ENCODE measurements around the gene CRHR2.

CRHR2 gene

GRCh38 chr7:30706908-30707307 is 24.7 kb upstream of the CRHR2 start:
- no peak for DNase-seq (ENCODE audit: low spot score)

GRCh38 chr7:30706316-30706715 is 24.1 kb upstream of the CRHR2 start:
- no peak for DNase-seq (ENCODE audit: low spot score)

- no peak for DNase-seq (ENCODE audit: low spot score)
Observed at GRCh38 chr7:30705596-30705995, 23.3 kb upstream of the CRHR2 start.

GRCh38 chr7:30705008-30705407 is 22.8 kb upstream of the CRHR2 start:
- no peak for DNase-seq (ENCODE audit: low spot score)

GRCh38 chr7:30703756-30704155 is 21.5 kb upstream of the CRHR2 start:
- DNase-seq (ENCODE audit: low spot score), result no peak

GRCh38 chr7:30702200-30702599 is 19.9 kb upstream of the CRHR2 start:
- peak; percentile 55 for DNase-seq (ENCODE audit: low spot score)

GRCh38 chr7:30700941-30701340 is 18.7 kb upstream of the CRHR2 start:
- no peak for DNase-seq (ENCODE audit: low spot score)

GRCh38 chr7:30699706-30700495 is 17.6 kb upstream of the CRHR2 start:
- DNase-seq (ENCODE audit: low spot score), result no peak

- no peak for DNase-seq (ENCODE audit: low spot score)
Observed at GRCh38 chr7:30698481-30698880, 16.2 kb upstream of the CRHR2 start.

- DNase-seq (ENCODE audit: low spot score), result no peak
Observed at GRCh38 chr7:30697719-30698460, 15.6 kb upstream of the CRHR2 start.

- no peak for DNase-seq (ENCODE audit: low spot score)
Observed at GRCh38 chr7:30694774-30695721, 12.8 kb upstream of the CRHR2 start.

GRCh38 chr7:30694218-30694745 is 12.0 kb upstream of the CRHR2 start:
- no peak for DNase-seq (ENCODE audit: low spot score)

- DNase-seq (ENCODE audit: low spot score), result no peak
Observed at GRCh38 chr7:30692882-30693281, 10.6 kb upstream of the CRHR2 start.

GRCh38 chr7:30692438-30692837 is 10.2 kb upstream of the CRHR2 start:
- no peak for DNase-seq (ENCODE audit: low spot score)

GRCh38 chr7:30690011-30690410 is 7.8 kb upstream of the CRHR2 start:
- no peak for DNase-seq (ENCODE audit: low spot score)

GRCh38 chr7:30688718-30689221 is 6.5 kb upstream of the CRHR2 start:
- DNase-seq (ENCODE audit: low spot score), result no peak

- no peak for DNase-seq (ENCODE audit: low spot score)
Observed at GRCh38 chr7:30687604-30688003, 5.3 kb upstream of the CRHR2 start.

GRCh38 chr7:30684351-30684750 is 2.1 kb upstream of the CRHR2 start:
- no peak for DNase-seq (ENCODE audit: low spot score)

GRCh38 chr7:30683816-30684215 is 1.6 kb upstream of the CRHR2 start:
- DNase-seq (ENCODE audit: low spot score), result no peak

- DNase-seq (ENCODE audit: low spot score), result no peak
Observed at GRCh38 chr7:30683306-30683705, 1.1 kb upstream of the CRHR2 start.

GRCh38 chr7:30681815-30682211 is 443 bp downstream of the CRHR2 start:
- no peak for DNase-seq (ENCODE audit: low spot score)

GRCh38 chr7:30681331-30681797 is 892 bp downstream of the CRHR2 start:
- DNase-seq (ENCODE audit: low spot score), result no peak

Data from NAMALWA (cell line).